Measurements from ENCODE around the gene PRKCH. TPM values are rescaled to one million over a fixed set of nuclear protein-coding genes. Genes with fewer than 3 reads are reported as not detected.

Gene PRKCH
- polyA plus RNA-seq, 6 donors from 2014 or later = 0.59 to 2.8 (median 2.1) TPM

DNA sequence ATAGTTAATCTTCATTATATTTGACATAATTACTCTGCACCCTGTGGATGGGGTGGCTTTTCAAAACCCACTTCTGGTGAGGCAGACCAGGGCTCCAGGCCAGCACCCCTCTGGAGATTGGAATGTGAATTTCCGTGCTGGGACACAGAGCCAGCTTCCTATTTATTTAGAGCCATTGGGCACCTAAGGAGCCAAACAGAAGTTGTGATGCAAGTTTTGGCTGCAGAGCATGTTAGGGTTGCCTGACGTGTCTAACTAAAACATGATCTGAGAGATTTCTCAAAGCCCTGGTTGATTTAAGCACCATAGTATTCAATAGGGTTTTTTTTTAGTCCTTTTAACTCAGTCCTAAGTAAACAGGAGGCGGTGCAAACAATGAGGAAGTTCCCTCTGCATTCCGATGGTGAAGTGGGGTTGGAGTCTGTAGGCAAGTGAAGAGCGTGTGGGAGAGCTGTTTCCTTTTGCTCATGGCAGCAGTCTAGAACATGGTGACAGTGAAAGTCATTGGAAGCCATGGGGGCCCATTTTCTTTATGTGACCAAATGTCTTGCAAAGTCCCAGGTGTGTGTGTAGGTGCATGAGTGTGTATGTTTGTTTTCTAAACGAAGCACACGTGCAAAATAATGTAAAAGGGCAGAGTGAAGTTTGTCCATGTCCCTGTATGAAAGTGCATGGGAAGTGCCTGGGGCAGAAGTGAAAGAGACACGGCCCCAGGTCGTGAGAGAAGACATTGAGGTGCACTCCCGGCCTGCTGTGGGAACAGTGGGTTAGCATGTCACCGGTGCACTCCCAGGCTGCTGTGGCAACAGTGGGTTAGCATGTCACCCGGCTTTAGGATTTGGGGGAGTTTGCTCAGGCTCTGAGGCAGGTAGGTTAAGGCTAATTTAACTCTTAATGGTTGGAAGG is 117.7 kb downstream of the PRKCH start:
- no peak for DNase-seq
- peak; percentile 37 to 52 for ATAC-seq (ENCODE audit: low read depth in 2 of 2)
- Mint-ChIP-seq H3K36me3 (peaks cover 0 to 4% of the 10 kb centered on the region in 2 donors), H3K27ac (peak overlapping the region in 3 of 6 donors; percentile 13 to 74 (median 66)), H3K4me3 (peak overlapping the region in 3 of 8 donors; percentile 4 to 38 (median 13)), H3K27me3 (peaks cover 3 to 7% (median 6%) of the 10 kb centered on the region in 3 donors), H3K4me1 (peaks cover 8 to 19% (median 16%) of the 10 kb centered on the region in 3 donors), H3K9me3 (no peaks in the 10 kb centered on the region)

DNA sequence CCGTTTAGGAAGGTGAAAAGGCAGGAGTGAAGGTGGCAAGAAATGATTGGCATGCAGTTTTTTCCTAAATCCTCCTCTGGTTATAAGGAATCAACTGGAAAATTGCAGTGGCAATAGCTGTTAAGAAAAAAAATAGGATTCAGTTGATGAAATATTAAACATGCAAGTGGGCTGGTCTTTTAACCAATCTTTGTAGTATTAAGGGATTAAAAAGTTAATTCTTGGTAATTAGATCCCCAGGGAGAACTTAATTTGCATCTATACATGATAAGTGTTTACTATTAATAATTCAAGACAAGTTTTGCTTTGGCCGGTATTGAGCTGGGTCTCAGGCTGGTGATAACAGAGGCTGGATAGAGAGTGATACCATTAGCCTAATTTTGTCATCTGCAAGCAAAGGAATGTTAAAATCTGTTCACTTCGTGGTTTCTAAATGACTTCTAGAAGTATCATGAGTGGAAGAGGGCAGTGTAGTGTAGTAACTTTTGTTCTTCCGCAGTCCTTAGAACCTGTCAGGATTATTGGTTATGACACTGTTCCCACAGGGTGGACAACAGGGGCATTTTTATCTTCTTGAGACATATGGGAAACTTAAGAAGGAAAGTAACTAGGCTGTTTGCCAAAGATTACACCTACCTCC is 118.5 kb downstream of the PRKCH start:
- Mint-ChIP-seq H3K27ac (no peak overlapping the region), H3K4me1 (peaks cover 11 to 23% (median 20%) of the 10 kb centered on the region in 3 donors), H3K27me3 (peaks cover 0 to 7% (median 6%) of the 10 kb centered on the region in 3 donors), H3K9me3 (no peaks in the 10 kb centered on the region), H3K36me3 (no peaks in the 10 kb centered on the region), H3K4me3 (no peak overlapping the region)
- ATAC-seq (ENCODE audit: low read depth in 2 of 2) (no peak), DNase-seq (no peak)

- DNase-seq (no peak), ATAC-seq (ENCODE audit: low read depth in 2 of 2) (no peak)
- H3K36me3 Mint-ChIP-seq = no peaks in the 10 kb centered on the region
- H3K4me3 Mint-ChIP-seq = no peak overlapping the region
- H3K9me3 Mint-ChIP-seq = no peaks in the 10 kb centered on the region
- peak overlapping the region in 1 of 6 donors; percentile 10 for H3K27ac Mint-ChIP-seq
- H3K4me1 Mint-ChIP-seq = peaks cover 11 to 23% (median 20%) of the 10 kb centered on the region in 3 donors
- H3K27me3 Mint-ChIP-seq = peaks cover 0 to 6% (median 4%) of the 10 kb centered on the region in 3 donors
These were observed 122.1 kb downstream of the PRKCH start for GRCh38 chr14:61443481-61443880.

- peak overlapping the region in 3 of 6 donors; percentile 58 to 78 (median 64) for H3K27ac Mint-ChIP-seq
- ATAC-seq (ENCODE audit: low read depth in 2 of 2) = peak; percentile 91 to 94
- H3K4me3 Mint-ChIP-seq = peak overlapping the region in 1 of 8 donors; percentile 2
- peaks cover 0 to 8% (median 5%) of the 10 kb centered on the region in 3 donors for H3K27me3 Mint-ChIP-seq
- H3K36me3 Mint-ChIP-seq = no peaks in the 10 kb centered on the region
- H3K4me1 Mint-ChIP-seq = peaks cover 7 to 17% (median 17%) of the 10 kb centered on the region in 3 donors
- no peaks in the 10 kb centered on the region for H3K9me3 Mint-ChIP-seq
- DNase-seq = peak; percentile 21
These were observed 122.9 kb downstream of the PRKCH start for GRCh38 chr14:61444215-61444768.

- Mint-ChIP-seq H3K27me3 (peaks cover 0 to 8% (median 0%) of the 10 kb centered on the region in 3 donors), H3K9me3 (no peaks in the 10 kb centered on the region), H3K4me1 (peaks cover 0 to under 1% (median 0%) of the 10 kb centered on the region in 3 donors), H3K4me3 (no peak overlapping the region), H3K27ac (no peak overlapping the region), H3K36me3 (no peaks in the 10 kb centered on the region)
- ATAC-seq (ENCODE audit: low read depth in 2 of 2) (no peak), DNase-seq (no peak)
These were observed 130.1 kb downstream of the PRKCH start for GRCh38 chr14:61451491-61451890.

DNA sequence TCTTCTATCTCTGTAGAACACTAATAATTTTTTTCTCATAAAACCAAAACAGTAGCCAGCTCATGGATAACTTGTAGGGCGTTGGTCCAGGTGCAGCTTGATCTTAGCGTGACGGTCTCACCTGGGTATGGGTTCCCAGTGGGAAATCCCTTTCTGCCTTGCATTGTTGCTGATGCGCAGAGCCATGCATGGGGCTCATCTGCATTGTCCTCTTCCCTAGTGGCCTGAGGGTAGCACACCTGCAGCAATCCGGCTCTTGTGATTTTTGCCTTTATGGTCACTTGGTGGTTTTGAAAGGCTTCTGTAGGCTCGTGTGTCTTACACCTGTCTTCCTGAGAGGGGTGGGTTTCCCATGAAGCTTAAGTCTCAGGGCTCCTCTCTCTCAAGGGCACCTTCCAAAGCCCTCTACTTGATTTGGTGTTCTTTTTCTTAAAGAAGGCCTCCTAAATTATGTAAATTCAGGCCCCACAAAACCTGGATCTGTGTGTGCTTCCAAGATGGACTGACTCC is 130.6 kb downstream of the PRKCH start:
- DNase-seq = no peak
- H3K4me3 Mint-ChIP-seq = no peak overlapping the region
- no peak for ATAC-seq (ENCODE audit: low read depth in 2 of 2)
- peaks cover 3 to 5% (median 4%) of the 10 kb centered on the region in 3 donors for H3K4me1 Mint-ChIP-seq
- no peak overlapping the region for H3K27ac Mint-ChIP-seq
- H3K27me3 Mint-ChIP-seq = peaks cover 0 to 8% (median 0%) of the 10 kb centered on the region in 3 donors
- no peaks in the 10 kb centered on the region for H3K9me3 Mint-ChIP-seq
- no peaks in the 10 kb centered on the region for H3K36me3 Mint-ChIP-seq

GRCh38 chr14:61452452-61452851 is 131.1 kb downstream of the PRKCH start:
- Mint-ChIP-seq H3K4me3 (no peak overlapping the region), H3K27ac (peak overlapping the region in 1 of 6 donors; percentile 76), H3K4me1 (peaks cover 3 to 7% (median 5%) of the 10 kb centered on the region in 3 donors), H3K36me3 (no peaks in the 10 kb centered on the region), H3K9me3 (no peaks in the 10 kb centered on the region), H3K27me3 (peaks cover 0 to 8% (median 0%) of the 10 kb centered on the region in 3 donors)
- DNase-seq = no peak
- ATAC-seq (ENCODE audit: low read depth in 2 of 2) = no peak

DNA sequence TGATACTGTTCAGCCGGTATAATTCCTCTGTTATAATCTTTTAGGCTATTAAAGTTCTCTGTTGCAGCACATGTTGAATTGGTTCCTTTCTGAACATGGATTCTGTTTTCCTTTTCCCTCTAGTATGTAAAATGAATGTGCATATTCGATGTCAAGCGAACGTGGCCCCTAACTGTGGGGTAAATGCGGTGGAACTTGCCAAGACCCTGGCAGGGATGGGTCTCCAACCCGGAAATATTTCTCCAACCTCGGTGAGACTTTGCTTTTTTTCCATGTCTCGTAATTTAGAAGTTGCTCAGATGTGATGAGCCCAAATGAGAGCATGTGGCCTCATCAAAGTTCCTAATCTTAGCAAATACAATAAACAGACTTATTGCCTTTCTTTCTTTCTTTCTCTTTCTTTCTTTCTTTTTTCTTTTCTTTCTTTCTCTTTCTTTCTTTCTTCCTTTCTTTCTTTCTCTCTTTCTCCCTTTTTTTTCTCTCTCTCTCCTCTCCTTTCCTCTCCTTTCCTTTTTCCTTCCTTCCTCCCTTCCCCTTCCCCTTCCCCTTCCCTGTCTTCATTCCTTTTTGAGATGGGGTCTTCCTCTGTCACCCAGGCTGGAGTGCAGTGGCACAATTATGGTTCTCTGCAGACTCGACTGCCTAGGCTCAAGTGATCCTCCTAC is 131.9 kb downstream of the PRKCH start:
- ATAC-seq (ENCODE audit: low read depth in 2 of 2) (no peak), DNase-seq (no peak)
- no peak overlapping the region for H3K4me3 Mint-ChIP-seq
- H3K36me3 Mint-ChIP-seq = no peaks in the 10 kb centered on the region
- H3K9me3 Mint-ChIP-seq = no peaks in the 10 kb centered on the region
- peaks cover 3 to 9% (median 5%) of the 10 kb centered on the region in 3 donors for H3K4me1 Mint-ChIP-seq
- H3K27ac Mint-ChIP-seq = peak overlapping the region in 1 of 6 donors; percentile 55
- peaks cover 0 to 6% (median 0%) of the 10 kb centered on the region in 3 donors for H3K27me3 Mint-ChIP-seq

DNA sequence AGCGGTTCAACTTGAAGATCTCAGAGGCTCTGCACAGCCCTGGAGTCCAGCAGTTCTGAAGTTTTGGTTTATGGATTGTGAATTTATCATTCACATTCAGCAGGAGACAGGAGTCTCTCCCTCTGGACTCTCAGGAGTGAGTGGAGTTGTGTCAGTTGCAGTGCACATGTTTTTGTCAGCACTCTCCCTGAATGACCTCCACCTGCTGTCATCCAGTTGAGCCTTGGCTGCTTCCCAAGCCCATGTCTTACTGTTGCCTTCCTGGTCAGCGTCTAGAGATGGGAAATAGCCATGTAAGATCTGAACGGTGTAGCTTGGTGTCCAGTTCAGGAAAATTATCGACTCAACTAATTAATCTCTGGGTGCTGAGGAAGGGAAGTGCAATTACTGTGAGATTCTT is 133.2 kb downstream of the PRKCH start:
- ATAC-seq (ENCODE audit: low read depth in 2 of 2) = no peak
- H3K36me3 Mint-ChIP-seq = no peaks in the 10 kb centered on the region
- H3K4me3 Mint-ChIP-seq = no peak overlapping the region
- H3K9me3 Mint-ChIP-seq = no peaks in the 10 kb centered on the region
- no peak for DNase-seq
- peaks cover 3 to 9% (median 5%) of the 10 kb centered on the region in 3 donors for H3K4me1 Mint-ChIP-seq
- H3K27me3 Mint-ChIP-seq = no peaks in the 10 kb centered on the region
- H3K27ac Mint-ChIP-seq = no peak overlapping the region

DNA sequence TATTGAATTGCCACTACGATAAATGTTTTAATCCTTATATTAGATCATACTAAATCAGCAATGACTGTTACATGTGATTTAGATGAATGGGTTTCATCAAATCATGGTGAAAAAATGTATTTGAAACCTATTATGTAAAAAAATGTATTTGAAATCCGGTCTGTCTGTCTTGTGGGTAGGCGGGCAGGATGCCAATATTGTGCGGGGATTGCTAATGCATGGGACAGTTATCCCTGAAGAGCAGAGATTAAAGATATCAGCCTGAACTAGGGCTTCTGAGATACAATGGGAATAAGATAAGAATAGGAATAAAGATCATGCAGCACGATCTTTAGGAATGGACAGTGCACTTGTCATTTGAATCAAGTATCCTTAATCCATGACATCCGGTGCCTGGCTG is 134.0 kb downstream of the PRKCH start:
- no peaks in the 10 kb centered on the region for H3K27me3 Mint-ChIP-seq
- H3K4me1 Mint-ChIP-seq = peaks cover 3 to 9% (median 5%) of the 10 kb centered on the region in 3 donors
- no peaks in the 10 kb centered on the region for H3K36me3 Mint-ChIP-seq
- no peak overlapping the region for H3K27ac Mint-ChIP-seq
- ATAC-seq (ENCODE audit: low read depth in 2 of 2) (no peak), DNase-seq (no peak)
- H3K4me3 Mint-ChIP-seq = no peak overlapping the region
- peaks cover 0 to 3% (median 0%) of the 10 kb centered on the region in 7 donors for H3K9me3 Mint-ChIP-seq

DNA sequence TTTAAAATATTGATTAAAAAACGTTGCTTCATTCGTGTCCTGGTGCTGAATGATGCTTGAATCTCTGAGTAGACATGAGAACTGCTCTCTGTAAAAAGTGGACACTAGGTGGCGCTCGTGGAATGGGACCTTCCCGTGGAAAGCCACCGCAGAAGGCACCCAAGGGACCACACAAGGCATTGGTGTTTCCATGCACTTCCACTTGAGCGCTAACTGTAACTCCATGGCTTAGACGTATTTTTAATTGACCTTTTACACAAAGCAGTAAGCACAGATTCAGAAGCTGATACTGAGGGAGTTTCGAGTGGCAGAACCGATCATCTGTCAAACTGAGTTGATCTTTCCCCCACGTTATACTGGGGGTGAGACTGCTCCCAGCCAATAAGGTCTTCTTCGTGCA is 135.3 kb downstream of the PRKCH start:
- DNase-seq = peak; percentile 76
- Mint-ChIP-seq H3K27me3 (no peaks in the 10 kb centered on the region), H3K9me3 (peaks cover 0 to 3% (median 0%) of the 10 kb centered on the region in 7 donors), H3K4me3 (peak overlapping the region in 2 of 8 donors; percentile 32 to 44), H3K36me3 (no peaks in the 10 kb centered on the region), H3K27ac (peak overlapping the region in 1 of 6 donors; percentile 1), H3K4me1 (peaks cover 4 to 17% (median 11%) of the 10 kb centered on the region in 3 donors)
- peak; percentile 94 to 97 for ATAC-seq (ENCODE audit: low read depth in 2 of 2)

- no peak for ATAC-seq (ENCODE audit: low read depth in 2 of 2)
- no peak for DNase-seq
- Mint-ChIP-seq H3K9me3 (peaks cover 0 to 3% (median 2%) of the 10 kb centered on the region in 7 donors), H3K4me3 (no peak overlapping the region), H3K36me3 (no peaks in the 10 kb centered on the region), H3K27ac (peak overlapping the region in 1 of 6 donors; percentile 30), H3K27me3 (no peaks in the 10 kb centered on the region), H3K4me1 (peaks cover 8 to 28% (median 18%) of the 10 kb centered on the region in 3 donors)
These were observed 137.4 kb downstream of the PRKCH start for GRCh38 chr14:61458766-61459165.
